Common myeloid progenitor, CD34-positive (primary cell): ENCODE results near the gene MAB21L1.

ENCODE experiments used
- CTCF ChIA-PET: fragments of 350-600 bp; sonication (Branson Sonifier 250); formaldehyde crosslinking; loops from one replicate; lab custom pipeline; 2021; ENCODE audit warnings: antibody characterized with exemption; lab: Charles Lee
- POLR2A ChIA-PET: fragments of 350-600 bp; sonication (Branson Sonifier 250); formaldehyde crosslinking; loops from one replicate; lab custom pipeline; 2021; ENCODE audit warnings: antibody characterized with exemption; lab: Charles Lee
- DNase-seq, 3 donors: peaks; one replicate each; pipeline versions ENCODE4 v3.0.0 to v3.0.0-alpha.2; 2013
- H3K27ac ChIP-seq, 2 experiments: 1 replicate in 1 of 2; 2 replicates in 1 of 2; pipeline ENCODE4 v1.7.0; 2013; ENCODE audit warnings: inconsistent platforms in 2 of 2, low read length in 2 of 2, mild to moderate bottlenecking in 2 of 2, low read depth in 1 of 2, moderate library complexity in 1 of 2; ENCODE audit not compliant: severe bottlenecking in 2 of 2, insufficient read depth in 1 of 2, poor library complexity in 1 of 2
- H3K27me3 ChIP-seq, 5 experiments: replicated peaks in 2 of 5; 1 replicate in 3 of 5; 2 replicates in 2 of 5; pipeline versions ENCODE4 v1.6.1 to v1.7.0; 2013; ENCODE audit warnings: low read length in 4 of 5, mild to moderate bottlenecking in 2 of 5, moderate library complexity in 2 of 5, inconsistent platforms in 1 of 5; ENCODE audit not compliant: insufficient read depth in 5 of 5, control insufficient read depth in 4 of 5
- H3K36me3 ChIP-seq, 4 experiments: 1 replicate in 2 of 4; 2 replicates in 2 of 4; pipeline versions ENCODE4 v1.6.1 to v1.7.0; 2013; ENCODE audit warnings: low read length in 3 of 4, control low read depth in 1 of 4, mild to moderate bottlenecking in 1 of 4; ENCODE audit not compliant: control insufficient read depth in 4 of 4, insufficient read depth in 4 of 4
- H3K4me1 ChIP-seq, 4 experiments: 1 replicate in 3 of 4; 2 replicates in 1 of 4; pipeline versions ENCODE4 v1.6.1 to v1.7.1; 2013; ENCODE audit warnings: low read length in 3 of 4, mild to moderate bottlenecking in 3 of 4, control low read depth in 1 of 4, inconsistent platforms in 1 of 4, moderate library complexity in 1 of 4; ENCODE audit not compliant: control insufficient read depth in 4 of 4, insufficient read depth in 4 of 4; ENCODE audit errors: control extremely low read depth in 1 of 4
- H3K4me3 ChIP-seq, 7 experiments: 1 replicate in 4 of 7; 2 replicates in 3 of 7; pipeline versions ENCODE4 v1.5.1 to v1.7.0; 2013; ENCODE audit warnings: mild to moderate bottlenecking in 7 of 7, low read length in 6 of 7, moderate library complexity in 6 of 7, inconsistent platforms in 2 of 7, low read depth in 2 of 7, control low read depth in 1 of 7; ENCODE audit not compliant: insufficient read depth in 4 of 7, control insufficient read depth in 1 of 7; ENCODE audit errors: extremely low read depth in 1 of 7
- H3K9me3 ChIP-seq, 5 experiments: 1 replicate in 4 of 5; 2 replicates in 1 of 5; pipeline versions ENCODE4 v1.6.1 to v1.7.1; 2013; ENCODE audit warnings: low read length in 4 of 5, mild to moderate bottlenecking in 2 of 5, inconsistent platforms in 1 of 5, low read depth in 1 of 5, moderate library complexity in 1 of 5; ENCODE audit not compliant: control insufficient read depth in 4 of 5, insufficient read depth in 2 of 5; ENCODE audit errors: control extremely low read depth in 1 of 5
- WGBS: methylation state at CpG from one replicate; pipeline ENCODE4 v1.1.5; 2013; ENCODE audit not compliant: insufficient coverage; 5-methylcytosine and 5-hydroxymethylcytosine counted together

Gene MAB21L1

GRCh38 chr13:35474496-35475211 lies 1.8 kb downstream of the MAB21L1 start:
- POLR2A ChIA-PET: no interaction called here
- Histone ChIP-seq H3K27ac (no peak overlapping the region), H3K4me3 (peak overlapping the region in 3 of 7 experiments; percentile 54 to 67 (median 57)), H3K36me3 (no peaks in the 10 kb centered on the region), H3K4me1 (peaks cover 3 to 40% (median 31%) of the 10 kb centered on the region in 4 experiments), H3K27me3 (peaks cover 43 to 99% (median 79%) of the 10 kb centered on the region in 5 experiments), H3K9me3 (peaks cover 0 to 8% (median 4%) of the 10 kb centered on the region in 5 experiments)
- CTCF ChIA-PET: interaction anchor here (0.7 kb wide), 1 partner anchor 25 kb away, joined by 3 read pairs; no protein-coding TSS in a partner anchor
- 7% methylated on average over 8 of the region's 17 CpGs for WGBS
- DNase-seq: peak in 2 of 3 donors; percentile 10 to 46

- peaks cover 38 to 96% (median 74%) of the 10 kb centered on the region in 5 experiments for H3K27me3 ChIP-seq
Observed at GRCh38 chr13:35473802-35474201, 2.7 kb downstream of the MAB21L1 start.

GRCh38 chr13:35473206-35473775 lies 3.2 kb downstream of the MAB21L1 start:
- Histone ChIP-seq H3K4me1 (peaks cover 3 to 36% (median 26%) of the 10 kb centered on the region in 4 experiments), H3K27me3 (peaks cover 38 to 96% (median 72%) of the 10 kb centered on the region in 5 experiments), H3K27ac (no peak overlapping the region), H3K9me3 (peaks cover 0 to 8% (median 4%) of the 10 kb centered on the region in 5 experiments), H3K36me3 (no peaks in the 10 kb centered on the region), H3K4me3 (no peak overlapping the region)
- POLR2A ChIA-PET: no interaction called here
- CTCF ChIA-PET: interaction anchor here (1.2 kb wide), 1 partner anchor 39 kb away, joined by 3 read pairs; no protein-coding TSS in a partner anchor
- peak in 2 of 3 donors; percentile 9 to 19 for DNase-seq

More at GRCh38 chr13:35473802-35474201, 2.7 kb downstream of the MAB21L1 start:
- DNase-seq: peak in 2 of 3 donors; percentile 10 to 20
- POLR2A ChIA-PET: no interaction called here
- CTCF ChIA-PET: no interaction called here
- H3K4me1 ChIP-seq: peaks cover 3 to 40% (median 31%) of the 10 kb centered on the region in 4 experiments
- H3K27ac ChIP-seq: no peak overlapping the region
- H3K36me3 ChIP-seq: no peaks in the 10 kb centered on the region
- H3K4me3 ChIP-seq: no peak overlapping the region
- H3K9me3 ChIP-seq: peaks cover 0 to 8% (median 4%) of the 10 kb centered on the region in 5 experiments
- no CpG with 5 or more reads among the region's 2 CpGs for WGBS

- DNase-seq: peak in 2 of 3 donors; percentile 10 to 20
- 48% methylated on average over 4 of the region's 7 CpGs for WGBS
- Histone ChIP-seq H3K4me3 (no peak overlapping the region), H3K9me3 (peaks cover 0 to 8% (median 4%) of the 10 kb centered on the region in 5 experiments), H3K4me1 (peaks cover 3 to 35% (median 25%) of the 10 kb centered on the region in 4 experiments), H3K27ac (no peak overlapping the region), H3K27me3 (peaks cover 38 to 93% (median 64%) of the 10 kb centered on the region in 5 experiments), H3K36me3 (no peaks in the 10 kb centered on the region)
- CTCF ChIA-PET: interaction anchor here (1.2 kb wide), 1 partner anchor 40 kb away, joined by 3 read pairs; no protein-coding TSS in a partner anchor
- POLR2A ChIA-PET: no interaction called here
Observed at GRCh38 chr13:35472323-35472881, 4.1 kb downstream of the MAB21L1 start.

GRCh38 chr13:35471706-35472322 lies 4.7 kb downstream of the MAB21L1 start:
- Histone ChIP-seq H3K36me3 (no peaks in the 10 kb centered on the region), H3K4me3 (peak overlapping the region in 1 of 7 experiments; percentile 63), H3K4me1 (peaks cover 3 to 35% (median 25%) of the 10 kb centered on the region in 4 experiments), H3K27ac (no peak overlapping the region), H3K9me3 (peaks cover 0 to 8% (median 4%) of the 10 kb centered on the region in 5 experiments), H3K27me3 (peaks cover 35 to 87% (median 58%) of the 10 kb centered on the region in 5 experiments)
- ChIA-PET POLR2A (no interaction called here), CTCF (no interaction called here)
- 28% methylated on average over 13 of the region's 28 CpGs for WGBS
- peak in 1 of 3 donors; percentile 39 for DNase-seq

GRCh38 chr13:35470671-35471661 lies 5.5 kb downstream of the MAB21L1 start:
- 5% methylated on average over 55 of the region's 68 CpGs for WGBS
- H3K27me3 ChIP-seq: peaks cover 30 to 80% (median 51%) of the 10 kb centered on the region in 5 experiments
- peaks cover 0 to 8% (median 4%) of the 10 kb centered on the region in 5 experiments for H3K9me3 ChIP-seq
- DNase-seq: peak in 2 of 3 donors; percentile 56 to 62
- CTCF ChIA-PET: no interaction called here
- H3K4me3 ChIP-seq: peak overlapping the region in 6 of 7 experiments; percentile 29 to 63 (median 44)
- no peaks in the 10 kb centered on the region for H3K36me3 ChIP-seq
- POLR2A ChIA-PET: no interaction called here
- H3K4me1 ChIP-seq: peaks cover 3 to 26% (median 20%) of the 10 kb centered on the region in 4 experiments
- H3K27ac ChIP-seq: no peak overlapping the region
